ENCODE data around the gene PRUNE2.

DNA sequence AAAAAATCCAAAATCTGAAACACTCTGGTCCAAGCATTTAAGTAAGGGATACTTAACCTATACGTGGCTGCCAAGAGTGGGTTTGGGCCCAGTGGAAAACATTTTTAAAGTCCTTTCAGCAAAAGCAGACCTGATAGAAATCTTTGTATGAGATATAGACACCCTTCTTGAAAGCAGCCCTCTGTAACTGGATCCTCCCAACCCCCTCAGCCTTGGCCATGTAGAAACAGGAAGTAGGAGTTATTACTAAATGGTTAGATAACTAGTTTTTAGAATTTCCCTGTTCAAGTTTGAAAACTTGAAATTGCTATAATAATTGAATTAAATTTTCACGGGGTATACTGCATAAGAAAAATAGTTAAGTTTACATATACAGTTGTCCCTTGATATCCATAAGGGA is 253.0 kb downstream of the PRUNE2 start:
- TF ChIP-seq CTCF (IDR thresholded peaks at IDR 0.05; ENCODE audit: low read depth, low read length, poor library complexity, severe bottlenecking), result no peak
- TF ChIP-seq EZH2phosphoT487 (IDR thresholded peaks at IDR 0.05; ENCODE audit: borderline replicate concordance, low read length), result no peak
